Measurements from ENCODE around the gene OPRL1. TPM values are rescaled to one million over a fixed set of nuclear protein-coding genes. Genes with fewer than 3 reads are reported as not detected.

Gene OPRL1
- total RNA-seq, 4 donors from 2014 or later, result 0.54 to 0.94 (median 0.68) TPM

GRCh38 chr20:64047046-64047389 lies 32.9 kb upstream of the OPRL1 start:
- DNase-seq, result no peak
- TF ChIP-seq CTCF (IDR thresholded peaks at IDR 0.05), result no peak
- TF ChIP-seq POLR2A (IDR thresholded peaks at IDR 0.05), result no peak
- H3K9me3 ChIP-seq, result no peaks in the 10 kb centered on the region
- peak overlapping the region in 1 of 3 donors; percentile 26 for H3K4me3 ChIP-seq (replicated peaks in 1 of 3)
- peaks cover 4% of the 10 kb centered on the region for H3K27me3 ChIP-seq
- intact Hi-C loops (cut with DNase I), result no loop called here
- peaks cover 3 to 16% of the 10 kb centered on the region in 2 donors for H3K4me1 ChIP-seq
- peaks cover 4% of the 10 kb centered on the region in 2 donors for H3K36me3 ChIP-seq
- WGBS, 2 donors, result 60 to 74% methylated on average over 8 of the region's 8 CpGs
- H3K27ac ChIP-seq, result no peak overlapping the region

GRCh38 chr20:64047968-64048401 lies 31.9 kb upstream of the OPRL1 start:
- Histone ChIP-seq H3K9me3 (no peaks in the 10 kb centered on the region), H3K4me1 (peaks cover 3 to 10% of the 10 kb centered on the region in 2 donors), H3K4me3 (replicated peaks in 1 of 3) (peak overlapping the region in 1 of 3 donors; percentile 26), H3K27me3 (peaks cover 4% of the 10 kb centered on the region), H3K27ac (no peak overlapping the region), H3K36me3 (peaks cover 4% of the 10 kb centered on the region in 2 donors)
- 31 to 40% methylated on average over 3 to 10 of the region's 49 CpGs for WGBS, 2 donors
- intact Hi-C loops (cut with DNase I), result no loop called here
- TF ChIP-seq POLR2A (IDR thresholded peaks at IDR 0.05), result no peak
- no peak for TF ChIP-seq CTCF (IDR thresholded peaks at IDR 0.05)
- no peak for DNase-seq

DNA sequence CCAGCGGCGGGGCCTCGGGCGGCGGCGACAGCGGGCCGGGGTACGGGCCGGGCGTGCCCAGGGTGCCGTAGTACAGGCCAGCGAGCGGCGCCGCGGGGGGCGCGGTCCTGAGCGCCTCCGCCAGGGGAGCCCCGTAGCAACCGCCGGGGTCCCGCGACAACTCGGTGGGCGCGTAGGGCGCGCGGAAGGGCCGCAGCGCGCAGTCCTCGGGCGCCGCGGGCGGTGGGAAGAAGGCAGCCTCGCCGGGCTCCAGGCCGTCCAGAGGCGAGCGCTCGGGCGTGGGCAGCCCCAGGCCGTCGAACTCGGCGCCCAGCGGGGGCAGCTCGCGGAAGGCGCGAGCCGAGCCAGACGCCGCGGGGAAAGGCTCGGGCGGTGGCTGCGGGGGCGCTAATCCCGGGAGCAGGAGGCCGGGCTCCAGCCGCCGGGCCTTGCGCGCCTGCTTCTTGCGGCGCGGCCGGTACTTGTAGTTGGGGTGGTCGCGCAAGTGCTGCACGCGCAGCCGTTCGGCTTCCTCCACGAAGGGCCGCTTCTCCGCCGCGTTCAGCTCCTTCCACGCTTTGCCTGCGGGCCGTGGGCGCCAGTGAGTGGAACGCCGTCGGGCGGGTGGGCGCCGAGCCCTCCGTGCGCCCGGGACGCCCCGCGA lies 31.4 kb upstream of the OPRL1 start:
- no peaks in the 10 kb centered on the region for H3K9me3 ChIP-seq
- no peak for DNase-seq
- H3K36me3 ChIP-seq, result peaks cover 4% of the 10 kb centered on the region in 2 donors
- peaks cover 3 to 10% of the 10 kb centered on the region in 2 donors for H3K4me1 ChIP-seq
- WGBS, 2 donors, result 1% methylated on average over 22 of the region's 101 CpGs; no CpG with 5 or more reads in 1 of the 2 donors
- no peak overlapping the region for H3K27ac ChIP-seq
- peaks cover 4% of the 10 kb centered on the region for H3K27me3 ChIP-seq
- intact Hi-C loops (cut with DNase I), result no loop called here
- TF ChIP-seq CTCF (IDR thresholded peaks at IDR 0.05), result no peak
- TF ChIP-seq POLR2A (IDR thresholded peaks at IDR 0.05), result no peak
- peak overlapping the region in 1 of 3 donors; percentile 26 for H3K4me3 ChIP-seq (replicated peaks in 1 of 3)

GRCh38 chr20:64049060-64049877 lies 30.6 kb upstream of the OPRL1 start, which contains the start of gene SOX18:
SOX18 (minus strand) TSS chr20:64049639; CDS start chr20:64049516, 123 bp downstream.
- WGBS, 2 donors, result no CpG with 5 or more reads among the region's 111 CpGs
- no peaks in the 10 kb centered on the region for H3K9me3 ChIP-seq
- peaks cover 4% of the 10 kb centered on the region for H3K27me3 ChIP-seq
- peak within 1 kb of the TSS; percentile 62 to 70 (median 68) for H3K27ac ChIP-seq
- TF ChIP-seq POLR2A (IDR thresholded peaks at IDR 0.05) (no peak), CTCF (IDR thresholded peaks at IDR 0.05) (no peak)
- intact Hi-C loops (cut with DNase I), result no loop called here
- peaks cover 4% of the 10 kb centered on the region in 2 donors for H3K36me3 ChIP-seq
- DNase-seq, result no peak
- H3K4me1 ChIP-seq, result peaks cover 3 to 10% of the 10 kb centered on the region in 2 donors
- H3K4me3 ChIP-seq (replicated peaks in 1 of 3), result peak within 1 kb of the TSS in 1 of 3 donors; percentile 26

- TF ChIP-seq CTCF (IDR thresholded peaks at IDR 0.05), result no peak
- TF ChIP-seq POLR2A (IDR thresholded peaks at IDR 0.05), result no peak
- Histone ChIP-seq H3K36me3 (peaks cover 4% of the 10 kb centered on the region in 2 donors), H3K9me3 (no peaks in the 10 kb centered on the region), H3K27ac (peak overlapping the region; percentile 62 to 70 (median 68)), H3K4me3 (replicated peaks in 1 of 3) (peak overlapping the region in 1 of 3 donors; percentile 23), H3K4me1 (peaks cover 3 to 10% of the 10 kb centered on the region in 2 donors), H3K27me3 (peaks cover 4% of the 10 kb centered on the region)
- no peak for DNase-seq
- 40 to 57% methylated on average over 2 to 6 of the region's 16 CpGs for WGBS, 2 donors
- intact Hi-C loops (cut with DNase I), result no loop called here
Observed at GRCh38 chr20:64049878-64050260, 30.0 kb upstream of the OPRL1 start.
